PC-9 (cell line): Measurements from ENCODE around the gene SLC45A2. TPM values are rescaled to one million over a fixed set of nuclear protein-coding genes. Genes with fewer than 3 reads are reported as not detected.

Source experiments
- BruUV-seq: library from RNA; stranded (reverse); fragments of 400-500 nt; replicated peaks from 2 replicates; lab custom pipeline; 2021; lab: Mats Ljungman, UMichigan
- CTCF ChIA-PET: fragments of 300-600 bp; sonication (Branson Sonifier 250); formaldehyde crosslinking; loops from one replicate; lab custom pipeline; 2022; ENCODE audit warnings: antibody characterized with exemption; lab: Charles Lee
- POLR2A ChIA-PET: fragments of 300-600 bp; sonication (Branson Sonifier 250); formaldehyde crosslinking; loops from one replicate; lab custom pipeline; 2022; ENCODE audit warnings: antibody characterized with exemption; ENCODE audit not compliant: unreplicated experiment; lab: Charles Lee
- DNase-seq, 2 experiments: peaks; one replicate each; pipeline versions ENCODE4 v3.0.0 to v3.0.0-alpha.2; 2015 to 2022; ENCODE audit warnings: mixed read lengths in 1 of 2
- H2AFZ ChIP-seq: fragments of 200-600 bp; sonication (generic); 2 replicates; pipeline ENCODE4 v1.8.1; 2017; ENCODE audit warnings: antibody characterized with exemption
- H3F3A ChIP-seq: fragments of 200-600 bp; sonication (generic); 2 replicates; pipeline ENCODE4 v1.8.1; 2017; ENCODE audit warnings: antibody characterized with exemption, mild to moderate bottlenecking, low read depth; ENCODE audit not compliant: insufficient read depth
- H3K27ac ChIP-seq: fragments of 200-600 bp; sonication (generic); 2 replicates; pipeline ENCODE4 v1.6.1; 2016; ENCODE audit warnings: mixed run types
- H3K27me3 ChIP-seq: fragments of 200-600 bp; sonication (generic); 2 replicates; pipeline ENCODE4 v1.6.1; 2016; ENCODE audit warnings: low read depth, mixed run types; ENCODE audit not compliant: insufficient read depth
- H3K36me3 ChIP-seq: fragments of 200-600 bp; sonication (generic); 2 replicates; pipeline ENCODE4 v1.6.1; 2016; ENCODE audit warnings: low read depth, mixed run types
- H3K4me1 ChIP-seq: fragments of 200-600 bp; sonication (generic); replicated peaks from 2 replicates; pipeline ENCODE4 v1.6.1; 2016; ENCODE audit warnings: mixed run types; ENCODE audit not compliant: insufficient read depth
- H3K4me2 ChIP-seq: fragments of 200-600 bp; sonication (generic); 2 replicates; pipeline ENCODE4 v1.6.1; 2017; ENCODE audit warnings: mixed run types
- H3K4me3 ChIP-seq: fragments of 200-600 bp; sonication (generic); 2 replicates; pipeline ENCODE4 v1.6.1; 2016; ENCODE audit warnings: mixed run types
- H3K79me2 ChIP-seq: fragments of 200-600 bp; sonication (generic); 2 replicates; pipeline ENCODE4 v1.6.1; 2017; ENCODE audit warnings: low read depth, mixed run types
- H3K9me2 ChIP-seq: fragments of 200-600 bp; sonication (generic); 2 replicates; pipeline ENCODE4 v1.8.1; 2017; ENCODE audit warnings: mild to moderate bottlenecking; ENCODE audit not compliant: insufficient read depth
- H3K9me3 ChIP-seq: fragments of 200-600 bp; sonication (generic); 2 replicates; pipeline ENCODE4 v1.8.1; 2016; ENCODE audit warnings: low read depth; ENCODE audit not compliant: insufficient read depth
- H4K20me1 ChIP-seq: fragments of 200-600 bp; sonication (generic); 2 replicates; pipeline ENCODE4 v1.8.1; 2017; ENCODE audit not compliant: insufficient read depth
- EZH2 ChIP-seq: fragments of 200-600 bp; sonication (generic); IDR thresholded peaks from 2 replicates; pipeline ENCODE4 v1.8.0; 2017; ENCODE audit warnings: antibody characterized with exemption, low read depth
- intact Hi-C: fragments of 100-400 bp; cut with micrococcal nuclease; formaldehyde crosslinking; loops from one replicate; pipeline ENCODE4 v1.10.0; 2022; ENCODE audit not compliant: unreplicated experiment
- total RNA-seq: library from RNA; stranded (reverse); gene quantifications from 2 replicates; pipeline ENCODE4 v1.2.3, GENCODE V29; 2021
- TF ChIP-seq, protein P1 (sequence below): fragments of 200-600 bp; sonication (generic); conservative IDR thresholded peaks from 2 replicates; pipeline ENCODE4 v1.6.1; 2017; ENCODE audit warnings: mixed run types, antibody characterized with exemption, mild to moderate bottlenecking, moderate library complexity

Gene SLC45A2
- total RNA-seq, 1 experiment from 2014 or later, result 0.33 TPM

DNA sequence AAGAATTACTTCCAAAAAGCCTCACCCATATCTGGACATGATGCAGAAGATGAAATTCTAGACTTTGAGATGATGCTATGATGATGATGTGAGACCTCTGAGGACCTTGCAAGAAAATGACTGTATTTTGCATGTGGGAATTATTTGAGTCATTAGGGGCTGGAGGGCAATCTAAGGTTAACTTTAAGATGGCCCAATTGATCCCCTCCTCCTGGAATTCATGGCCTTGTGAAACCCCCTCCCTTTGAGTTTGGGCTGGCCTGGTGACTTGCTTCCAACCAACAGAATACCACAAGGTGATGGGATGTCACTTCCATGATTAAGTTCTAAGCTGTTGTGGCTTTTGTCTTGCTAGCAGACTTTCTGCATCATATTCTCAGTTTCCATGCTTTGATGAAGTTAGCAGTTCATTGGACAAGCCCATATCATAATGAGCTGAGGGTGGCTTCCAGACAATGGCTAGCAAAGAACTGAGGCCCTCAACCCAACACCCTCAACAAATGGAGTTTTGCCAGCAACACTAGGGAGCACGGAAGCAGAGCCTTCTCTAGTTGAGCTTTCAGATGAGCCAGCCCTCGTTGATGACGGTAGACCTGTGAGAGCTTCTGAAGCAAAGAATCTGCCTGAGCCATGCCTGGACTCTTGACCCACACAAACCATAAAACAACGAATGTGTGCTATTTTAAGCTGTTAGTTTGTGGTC lies 30.8 kb upstream of the SLC45A2 start:
- TF ChIP-seq, protein P1, sequence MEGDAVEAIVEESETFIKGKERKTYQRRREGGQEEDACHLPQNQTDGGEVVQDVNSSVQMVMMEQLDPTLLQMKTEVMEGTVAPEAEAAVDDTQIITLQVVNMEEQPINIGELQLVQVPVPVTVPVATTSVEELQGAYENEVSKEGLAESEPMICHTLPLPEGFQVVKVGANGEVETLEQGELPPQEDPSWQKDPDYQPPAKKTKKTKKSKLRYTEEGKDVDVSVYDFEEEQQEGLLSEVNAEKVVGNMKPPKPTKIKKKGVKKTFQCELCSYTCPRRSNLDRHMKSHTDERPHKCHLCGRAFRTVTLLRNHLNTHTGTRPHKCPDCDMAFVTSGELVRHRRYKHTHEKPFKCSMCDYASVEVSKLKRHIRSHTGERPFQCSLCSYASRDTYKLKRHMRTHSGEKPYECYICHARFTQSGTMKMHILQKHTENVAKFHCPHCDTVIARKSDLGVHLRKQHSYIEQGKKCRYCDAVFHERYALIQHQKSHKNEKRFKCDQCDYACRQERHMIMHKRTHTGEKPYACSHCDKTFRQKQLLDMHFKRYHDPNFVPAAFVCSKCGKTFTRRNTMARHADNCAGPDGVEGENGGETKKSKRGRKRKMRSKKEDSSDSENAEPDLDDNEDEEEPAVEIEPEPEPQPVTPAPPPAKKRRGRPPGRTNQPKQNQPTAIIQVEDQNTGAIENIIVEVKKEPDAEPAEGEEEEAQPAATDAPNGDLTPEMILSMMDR, result no peak
- no peak for TF ChIP-seq EZH2
- no peaks in the 10 kb centered on the region for H3F3A ChIP-seq
- no TSS peak for BruUV-seq
- ChIA-PET CTCF (no interaction called here), POLR2A (no interaction called here)
- no peak overlapping the region for H3K4me2 ChIP-seq
- H2AFZ ChIP-seq, result no peak overlapping the region
- H3K27me3 ChIP-seq, result no peaks in the 10 kb centered on the region
- intact Hi-C loops, result no loop called here
- no peak overlapping the region for H3K4me3 ChIP-seq
- no peaks in the 10 kb centered on the region for H3K4me1 ChIP-seq
- no peaks in the 10 kb centered on the region for H3K9me2 ChIP-seq
- H4K20me1 ChIP-seq, result no peaks in the 10 kb centered on the region
- no peak for DNase-seq
- no peaks in the 10 kb centered on the region for H3K9me3 ChIP-seq
- no peaks in the 10 kb centered on the region for H3K36me3 ChIP-seq
- no peaks in the 10 kb centered on the region for H3K79me2 ChIP-seq
- no peak overlapping the region for H3K27ac ChIP-seq

DNA sequence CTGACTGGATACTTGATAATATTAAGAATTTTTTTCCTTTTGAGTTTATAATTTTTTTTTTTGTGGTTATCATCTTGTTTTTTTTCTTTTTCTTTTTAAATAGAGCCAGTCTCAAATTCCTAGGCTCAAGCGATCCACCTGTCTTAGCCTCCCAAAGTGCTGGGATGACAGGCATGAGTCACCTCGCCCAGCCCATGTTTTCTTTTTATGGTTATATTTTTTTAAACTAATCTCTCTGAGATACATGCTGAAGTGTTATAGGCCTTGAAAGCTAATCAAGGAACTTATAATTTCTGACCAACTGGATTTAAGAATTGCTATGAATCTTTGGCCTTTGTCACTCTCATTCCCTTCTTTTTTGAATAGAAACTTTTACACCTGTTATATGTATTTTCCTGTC lies 30.1 kb upstream of the SLC45A2 start:
- no peak overlapping the region for H3K4me2 ChIP-seq
- H2AFZ ChIP-seq, result no peak overlapping the region
- H3K9me3 ChIP-seq, result no peaks in the 10 kb centered on the region
- no peaks in the 10 kb centered on the region for H4K20me1 ChIP-seq
- H3K9me2 ChIP-seq, result no peaks in the 10 kb centered on the region
- H3F3A ChIP-seq, result no peaks in the 10 kb centered on the region
- ChIA-PET CTCF (no interaction called here), POLR2A (no interaction called here)
- DNase-seq, result no peak
- H3K27ac ChIP-seq, result no peak overlapping the region
- H3K4me1 ChIP-seq, result peaks cover 3% of the 10 kb centered on the region
- TF ChIP-seq EZH2, result no peak
- TF ChIP-seq, protein P1, result no peak
- no peaks in the 10 kb centered on the region for H3K27me3 ChIP-seq
- intact Hi-C loops, result no loop called here
- no TSS peak for BruUV-seq
- H3K36me3 ChIP-seq, result no peaks in the 10 kb centered on the region
- H3K4me3 ChIP-seq, result no peak overlapping the region
- no peaks in the 10 kb centered on the region for H3K79me2 ChIP-seq

DNA sequence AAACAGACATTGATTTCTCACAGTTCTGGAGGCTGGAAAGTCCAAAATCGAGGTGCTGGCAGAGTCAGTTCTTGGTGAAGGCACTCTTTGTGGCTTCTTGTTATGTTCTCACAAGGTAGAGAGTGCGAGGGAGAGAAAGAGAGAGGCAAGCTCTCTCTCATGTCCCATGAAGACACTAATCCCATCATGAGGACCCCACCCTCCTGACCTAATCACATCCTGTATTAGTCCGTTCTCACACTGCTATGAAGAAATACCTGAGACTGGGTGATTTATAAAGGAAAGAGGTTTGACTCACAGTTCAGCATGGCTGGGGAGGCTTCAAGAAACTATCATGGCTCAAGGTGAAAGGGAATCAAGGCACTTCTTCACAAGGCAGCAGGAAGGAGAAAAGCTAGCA lies 29.1 kb upstream of the SLC45A2 start:
- H3F3A ChIP-seq, result peaks cover 9% of the 10 kb centered on the region; the same call in 1 of the 2 replicates
- ChIA-PET CTCF (no interaction called here), POLR2A (no interaction called here)
- BruUV-seq, result no TSS peak
- TF ChIP-seq EZH2, result no peak
- TF ChIP-seq, protein P1, result no peak
- no peak overlapping the region for H3K4me2 ChIP-seq
- no peaks in the 10 kb centered on the region for H3K9me2 ChIP-seq
- H2AFZ ChIP-seq, result no peak overlapping the region
- H4K20me1 ChIP-seq, result no peaks in the 10 kb centered on the region
- no peaks in the 10 kb centered on the region for H3K36me3 ChIP-seq
- H3K79me2 ChIP-seq, result no peaks in the 10 kb centered on the region
- intact Hi-C loops, result no loop called here
- peaks cover 13% of the 10 kb centered on the region for H3K4me1 ChIP-seq
- H3K27me3 ChIP-seq, result no peaks in the 10 kb centered on the region
- no peak overlapping the region for H3K4me3 ChIP-seq
- no peak overlapping the region for H3K27ac ChIP-seq
- no peak for DNase-seq
- no peaks in the 10 kb centered on the region for H3K9me3 ChIP-seq
